ENCODE measurements around the gene DNAH1. TPM values are rescaled to one million over a fixed set of nuclear protein-coding genes. Genes with fewer than 3 reads are reported as not detected.

DNAH1 gene
- total and polyA plus RNA-seq, 2 experiments from 2014 or later: 0.81 to 3.6 TPM

DNA sequence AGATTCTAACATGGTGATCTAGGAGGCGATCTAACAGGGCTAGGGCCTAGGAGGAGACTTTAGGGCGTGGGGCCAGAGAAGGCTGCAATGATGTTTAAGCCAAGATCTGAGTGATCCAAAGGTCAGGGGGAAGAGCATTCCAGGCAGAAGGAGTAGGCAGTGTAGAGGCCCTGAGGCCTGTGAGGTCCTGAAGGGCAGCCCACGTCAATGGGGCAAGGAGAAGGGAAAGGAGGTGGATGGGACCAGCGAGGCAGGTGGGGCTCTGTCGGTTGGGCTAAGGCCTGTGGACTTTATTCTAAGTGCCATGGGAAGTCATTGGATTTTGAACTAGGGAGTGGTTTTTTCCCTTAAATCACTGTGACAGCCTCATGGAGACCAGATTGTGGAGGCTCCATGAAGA lies 10.2 kb upstream of the DNAH1 start:
- no peak for DNase-seq (ENCODE audit: low read depth in 1 of 2, low spot score in 1 of 2)
- no peaks in the 10 kb centered on the region for H3K36me3 ChIP-seq
- TF ChIP-seq, protein P1, sequence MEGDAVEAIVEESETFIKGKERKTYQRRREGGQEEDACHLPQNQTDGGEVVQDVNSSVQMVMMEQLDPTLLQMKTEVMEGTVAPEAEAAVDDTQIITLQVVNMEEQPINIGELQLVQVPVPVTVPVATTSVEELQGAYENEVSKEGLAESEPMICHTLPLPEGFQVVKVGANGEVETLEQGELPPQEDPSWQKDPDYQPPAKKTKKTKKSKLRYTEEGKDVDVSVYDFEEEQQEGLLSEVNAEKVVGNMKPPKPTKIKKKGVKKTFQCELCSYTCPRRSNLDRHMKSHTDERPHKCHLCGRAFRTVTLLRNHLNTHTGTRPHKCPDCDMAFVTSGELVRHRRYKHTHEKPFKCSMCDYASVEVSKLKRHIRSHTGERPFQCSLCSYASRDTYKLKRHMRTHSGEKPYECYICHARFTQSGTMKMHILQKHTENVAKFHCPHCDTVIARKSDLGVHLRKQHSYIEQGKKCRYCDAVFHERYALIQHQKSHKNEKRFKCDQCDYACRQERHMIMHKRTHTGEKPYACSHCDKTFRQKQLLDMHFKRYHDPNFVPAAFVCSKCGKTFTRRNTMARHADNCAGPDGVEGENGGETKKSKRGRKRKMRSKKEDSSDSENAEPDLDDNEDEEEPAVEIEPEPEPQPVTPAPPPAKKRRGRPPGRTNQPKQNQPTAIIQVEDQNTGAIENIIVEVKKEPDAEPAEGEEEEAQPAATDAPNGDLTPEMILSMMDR (IDR thresholded peaks at IDR 0.05; ENCODE audit: low read depth, low read length): no peak
- peaks cover 1% of the 10 kb centered on the region for H3K4me1 ChIP-seq (ENCODE audit: low read depth)
- no peak overlapping the region for H3K4me3 ChIP-seq
- H3K27ac ChIP-seq: no peak overlapping the region
- no peaks in the 10 kb centered on the region for H3K27me3 ChIP-seq
- no peaks in the 10 kb centered on the region for H3K9me3 ChIP-seq (ENCODE audit: low read depth)

DNA sequence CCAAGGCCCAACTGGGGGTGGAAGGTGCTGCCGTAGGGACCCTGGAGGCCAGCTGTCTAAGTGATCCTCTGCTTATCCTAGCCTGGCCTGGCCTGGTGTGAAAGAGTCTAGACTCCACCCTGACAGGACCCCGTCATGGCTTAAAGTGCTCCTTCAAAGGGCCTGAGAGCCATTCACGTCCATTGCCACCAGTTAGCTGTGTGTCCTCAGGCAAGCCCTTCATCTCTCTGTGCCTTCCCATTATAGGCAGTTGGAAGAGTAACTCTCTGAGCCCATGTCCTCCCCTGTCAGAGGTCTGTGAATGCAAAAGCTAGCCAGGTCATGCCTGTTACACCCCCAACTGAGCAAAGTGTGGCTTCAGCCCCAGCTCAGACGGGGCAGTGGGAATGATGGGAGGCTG lies 9.1 kb upstream of the DNAH1 start:
- H3K9me3 ChIP-seq (ENCODE audit: low read depth): no peaks in the 10 kb centered on the region
- H3K27me3 ChIP-seq: no peaks in the 10 kb centered on the region
- H3K36me3 ChIP-seq: no peaks in the 10 kb centered on the region
- TF ChIP-seq, protein P1 (IDR thresholded peaks at IDR 0.05; ENCODE audit: low read depth, low read length): no peak
- H3K27ac ChIP-seq: no peak overlapping the region
- no peak overlapping the region for H3K4me3 ChIP-seq
- DNase-seq (ENCODE audit: low read depth in 1 of 2, low spot score in 1 of 2): no peak
- H3K4me1 ChIP-seq (ENCODE audit: low read depth): no peaks in the 10 kb centered on the region

DNA sequence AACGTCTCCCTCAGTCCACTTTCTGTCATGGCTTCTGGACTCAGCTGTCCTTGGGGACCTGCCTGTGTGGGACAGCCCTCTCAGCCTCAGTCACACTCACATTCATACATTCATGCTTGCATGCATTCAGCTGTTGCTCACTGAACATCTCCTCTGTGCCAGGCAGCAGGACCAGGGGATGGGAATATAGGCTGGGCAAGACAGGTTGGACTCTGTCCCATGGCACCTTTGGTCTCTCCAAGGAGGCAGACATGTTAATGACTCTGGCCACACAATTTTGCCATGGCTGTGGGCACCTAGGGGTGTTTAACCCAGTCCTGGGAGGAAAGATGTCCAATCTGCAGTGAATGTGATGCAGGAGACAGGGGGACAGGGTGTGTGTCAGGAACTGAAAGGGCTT lies 7.8 kb upstream of the DNAH1 start:
- Histone ChIP-seq H3K27ac (no peak overlapping the region), H3K27me3 (no peaks in the 10 kb centered on the region), H3K4me1 (ENCODE audit: low read depth) (no peaks in the 10 kb centered on the region), H3K4me3 (no peak overlapping the region), H3K9me3 (ENCODE audit: low read depth) (no peaks in the 10 kb centered on the region), H3K36me3 (no peaks in the 10 kb centered on the region)
- DNase-seq (ENCODE audit: low read depth in 1 of 2, low spot score in 1 of 2): no peak
- TF ChIP-seq, protein P1 (IDR thresholded peaks at IDR 0.05; ENCODE audit: low read depth, low read length): no peak

DNA sequence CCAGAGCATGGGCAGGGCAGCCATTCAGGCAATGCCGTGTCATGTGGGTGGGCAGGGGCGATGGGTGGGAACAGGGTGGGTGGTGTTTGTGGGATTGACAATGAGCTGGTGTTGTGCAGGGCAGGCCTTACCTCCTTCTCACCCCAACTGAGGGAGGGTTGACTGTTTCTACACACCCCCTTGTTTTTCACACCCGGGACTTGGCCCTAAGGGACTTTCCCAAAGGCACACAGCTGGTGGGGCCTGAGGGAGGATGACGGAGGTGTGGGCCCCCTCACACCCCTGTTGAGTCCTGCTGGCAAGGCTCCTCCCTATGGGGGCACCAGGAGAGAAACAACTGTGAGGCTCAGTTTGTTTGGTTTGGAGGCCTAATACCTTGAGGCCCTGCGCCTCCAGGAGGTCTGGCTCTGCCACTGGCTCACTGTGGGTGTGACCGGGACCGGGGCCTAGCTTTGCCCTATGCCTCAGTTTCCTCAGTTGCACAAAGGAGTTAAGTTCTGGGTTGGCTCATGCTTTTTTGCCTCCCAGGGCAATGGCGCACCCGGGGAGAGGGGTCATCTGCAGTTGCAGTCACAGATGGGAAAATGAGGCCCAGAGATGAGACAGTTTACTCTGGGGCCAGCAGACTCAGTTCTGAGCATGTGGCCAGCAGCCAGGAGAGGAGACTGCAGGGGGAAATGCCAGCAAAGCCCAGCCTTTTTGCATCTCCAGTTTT lies 5.1 kb upstream of the DNAH1 start:
- Histone ChIP-seq H3K27me3 (no peaks in the 10 kb centered on the region), H3K36me3 (no peaks in the 10 kb centered on the region), H3K4me1 (ENCODE audit: low read depth) (no peaks in the 10 kb centered on the region), H3K9me3 (ENCODE audit: low read depth) (no peaks in the 10 kb centered on the region), H3K4me3 (no peak overlapping the region), H3K27ac (no peak overlapping the region)
- TF ChIP-seq, protein P1 (IDR thresholded peaks at IDR 0.05; ENCODE audit: low read depth, low read length): no peak
- DNase-seq (ENCODE audit: low read depth in 1 of 2, low spot score in 1 of 2): no peak

DNA sequence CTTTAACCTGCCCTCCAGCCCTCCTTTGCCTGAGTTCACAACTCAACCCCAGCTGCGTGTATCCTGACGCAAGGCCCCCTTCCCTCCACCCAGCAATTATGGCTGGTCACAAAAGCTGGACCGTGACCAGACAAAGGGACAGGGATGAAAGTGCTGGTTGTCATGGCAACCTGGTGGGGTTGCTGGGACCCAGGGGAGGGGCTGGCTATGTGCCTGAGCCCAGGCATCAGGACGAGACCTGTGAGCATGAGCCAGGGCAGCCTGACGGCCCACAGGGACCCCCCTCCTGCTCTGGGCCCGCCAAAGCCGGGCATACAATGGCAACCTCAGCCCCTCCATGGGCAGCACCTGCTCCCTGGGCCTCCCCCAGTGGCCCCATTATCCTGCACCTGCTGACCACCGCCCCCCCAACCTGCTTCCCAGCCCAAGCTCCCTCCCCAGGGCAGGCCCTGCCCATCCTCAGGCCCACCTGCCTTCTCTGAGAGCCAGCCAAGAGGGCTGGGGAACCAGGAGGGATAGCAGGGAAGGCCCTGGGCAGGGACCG lies 4.5 kb upstream of the DNAH1 start:
- TF ChIP-seq, protein P1 (IDR thresholded peaks at IDR 0.05; ENCODE audit: low read depth, low read length): no peak
- no peak for DNase-seq (ENCODE audit: low read depth in 1 of 2, low spot score in 1 of 2)
- no peak overlapping the region for H3K27ac ChIP-seq

More for the DNA sequence above, 4.5 kb upstream of the DNAH1 start:
- no peaks in the 10 kb centered on the region for H3K27me3 ChIP-seq
- no peaks in the 10 kb centered on the region for H3K4me1 ChIP-seq (ENCODE audit: low read depth)
- H3K4me3 ChIP-seq: no peak overlapping the region
- H3K9me3 ChIP-seq (ENCODE audit: low read depth): no peaks in the 10 kb centered on the region
- no peaks in the 10 kb centered on the region for H3K36me3 ChIP-seq
